ENCODE data around the gene CLEC5A.

DNA sequence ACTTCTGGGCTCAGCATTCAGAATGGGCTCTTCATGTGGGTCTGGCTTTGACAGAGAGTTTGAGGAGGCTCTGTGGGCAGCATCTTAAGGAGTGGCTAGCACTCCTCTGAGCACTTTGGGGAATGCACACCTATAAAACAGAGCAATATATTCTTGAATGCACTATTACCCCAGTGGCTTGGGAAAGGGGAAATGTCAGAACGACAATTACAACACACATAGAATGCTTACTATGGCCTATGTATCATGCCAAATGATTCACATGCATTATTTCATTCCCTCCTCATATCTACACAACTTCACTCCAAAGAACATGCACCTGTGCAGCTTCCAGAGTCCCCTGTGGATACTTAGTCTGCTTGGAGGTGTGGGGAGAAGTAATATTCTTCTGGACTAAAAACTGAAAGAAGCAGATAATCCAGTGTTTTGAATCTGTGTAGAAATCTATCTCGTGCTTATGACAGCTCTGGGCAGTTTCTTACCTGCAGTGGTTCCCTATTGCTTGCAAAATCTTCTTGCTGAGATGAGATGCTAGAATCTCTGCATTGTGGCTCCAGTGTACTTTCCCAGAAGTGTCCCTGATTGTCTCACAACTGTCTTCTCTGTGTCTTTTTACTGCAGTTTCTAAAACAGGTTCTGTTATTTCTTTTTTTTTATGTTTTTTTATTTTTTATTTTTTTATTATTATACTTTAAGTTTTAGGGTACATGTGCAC is 43.4 kb upstream of the CLEC5A start:
- TF ChIP-seq POLR2A (IDR thresholded peaks at IDR 0.05; ENCODE audit: low read length) (no peak), GATA1 (IDR thresholded peaks at IDR 0.05; ENCODE audit: low read depth, low read length) (no peak)

Data from erythroblast (primary cell).